ENCODE results near the gene SORCS3.

DNA sequence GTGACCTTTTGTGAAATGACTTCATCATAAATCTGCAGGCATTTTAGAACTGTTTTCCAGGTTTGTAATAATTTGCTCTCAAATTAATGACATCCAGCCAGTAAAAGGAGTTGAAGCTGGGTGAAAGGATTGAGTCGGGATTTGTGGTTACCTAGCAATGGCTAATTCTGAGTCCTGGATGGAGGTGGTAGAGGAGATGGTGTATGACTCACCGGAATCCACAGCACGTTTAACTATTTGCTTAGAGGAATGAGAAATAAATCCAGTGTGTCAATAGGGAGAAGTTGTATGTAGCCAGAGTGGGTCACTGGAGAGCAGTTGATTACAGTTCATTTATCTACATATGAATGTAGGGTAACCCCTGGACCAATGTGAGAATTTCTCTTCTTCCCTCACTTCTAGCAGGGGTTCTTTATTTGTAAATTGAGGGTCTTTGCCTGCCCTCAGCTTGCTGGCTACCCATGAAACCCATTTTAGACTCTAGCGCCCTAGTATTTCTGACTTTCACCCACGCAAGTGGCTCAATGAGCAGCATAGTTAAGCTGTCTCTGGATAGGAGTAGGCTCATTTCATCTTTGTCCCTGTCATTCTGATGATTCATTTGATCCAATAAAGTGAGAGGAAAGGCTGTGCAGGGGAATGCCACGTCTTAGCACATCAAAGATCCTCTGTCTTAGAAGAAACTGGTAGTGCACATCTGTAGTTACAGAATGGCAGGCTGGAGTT is 547.8 kb downstream of the SORCS3 start:
- no peak for TF ChIP-seq CTCF (IDR thresholded peaks at IDR 0.05)
- no peak for TF ChIP-seq POLR2A (IDR thresholded peaks at IDR 0.05)
